GM19099 (cell line): Measurements from ENCODE around the gene FBXL17.

Experiments used
- POLR2A ChIP-seq: IDR thresholded peaks from 3 replicates; pipeline ENCODE4 v1.6.1; 2011; ENCODE audit warnings: low read depth; ENCODE audit not compliant: insufficient read length; ENCODE audit errors: extremely low read depth

Gene FBXL17

DNA sequence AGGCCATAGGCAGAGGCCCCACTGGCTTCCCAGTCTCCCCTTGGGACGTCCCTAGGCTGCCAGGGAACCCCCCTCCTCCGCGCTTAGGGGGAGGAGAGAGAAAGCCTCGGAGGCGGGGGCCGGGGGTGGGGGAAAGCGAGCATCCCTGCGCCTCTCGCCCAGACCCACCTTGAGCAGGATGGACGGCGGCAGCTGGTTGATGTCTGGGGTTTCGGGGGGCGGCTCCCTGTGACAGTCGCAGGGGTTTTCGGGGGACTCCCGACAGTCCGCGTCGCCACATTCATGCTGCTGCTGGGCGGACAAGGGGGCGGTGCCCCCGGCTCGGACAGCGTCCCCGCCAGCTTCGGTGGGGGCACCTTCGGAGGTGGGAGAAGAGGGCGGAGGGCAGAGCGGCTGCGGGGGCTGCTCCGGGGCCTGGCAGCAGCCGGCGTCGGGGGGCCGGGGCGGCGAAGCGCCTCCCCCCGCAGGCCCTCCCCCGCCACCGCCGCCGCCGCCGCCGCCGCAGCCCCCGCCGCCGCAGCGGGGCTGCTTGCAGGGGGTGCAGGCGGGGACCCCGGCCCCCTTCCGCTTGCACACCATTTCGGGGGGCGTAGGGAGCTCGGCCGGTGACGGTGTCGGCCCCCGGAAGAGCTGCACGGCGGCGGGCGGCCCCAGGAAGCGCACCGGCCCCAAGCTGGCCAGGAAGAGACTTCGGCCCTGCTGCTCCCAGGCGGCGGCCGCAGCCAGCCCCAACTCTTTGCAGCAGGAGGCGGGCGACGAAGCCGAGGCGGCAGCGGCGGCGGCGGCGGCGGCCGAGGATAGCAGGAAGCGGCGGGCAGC lies 1.2 kb downstream of the FBXL17 start:
- TF ChIP-seq POLR2A: peak; percentile 56

DNA sequence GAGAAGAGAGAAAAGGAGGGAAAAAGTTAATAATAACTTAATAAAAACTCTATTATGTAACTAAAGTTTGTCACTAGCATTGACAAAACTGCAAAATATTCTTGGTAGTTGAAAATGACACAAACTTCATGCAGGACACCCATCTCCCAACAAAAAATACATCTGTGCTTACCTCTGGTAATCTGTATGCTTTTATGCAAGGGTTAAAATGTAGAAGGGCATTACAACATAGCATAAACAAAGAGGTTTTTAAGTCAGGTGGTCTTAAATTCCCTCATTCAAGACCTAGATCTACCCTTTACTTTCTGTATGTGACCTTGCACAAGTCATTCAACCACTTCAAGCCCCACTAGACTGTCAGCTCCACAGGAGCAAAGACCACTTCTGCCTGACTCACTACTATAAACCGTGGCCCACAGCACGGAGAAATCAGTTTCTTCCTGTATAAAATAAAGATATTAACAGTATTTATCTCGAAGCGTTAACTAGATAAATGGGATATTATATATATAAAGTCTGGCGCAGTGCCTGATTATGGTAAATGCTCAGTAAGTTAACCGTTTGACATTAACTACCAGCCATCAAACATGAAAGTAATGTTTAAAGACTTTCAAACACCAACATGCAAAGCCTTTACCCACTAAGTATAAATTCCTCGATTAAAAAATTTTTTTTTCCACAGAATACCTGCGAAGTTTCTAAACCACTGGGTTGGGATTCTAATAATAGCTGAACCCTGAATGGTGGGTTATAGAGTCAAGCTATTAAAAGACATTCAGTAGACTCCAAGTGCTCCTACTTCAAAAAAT lies 2.0 kb downstream of the FBXL17 start:
- TF ChIP-seq POLR2A: no peak

DNA sequence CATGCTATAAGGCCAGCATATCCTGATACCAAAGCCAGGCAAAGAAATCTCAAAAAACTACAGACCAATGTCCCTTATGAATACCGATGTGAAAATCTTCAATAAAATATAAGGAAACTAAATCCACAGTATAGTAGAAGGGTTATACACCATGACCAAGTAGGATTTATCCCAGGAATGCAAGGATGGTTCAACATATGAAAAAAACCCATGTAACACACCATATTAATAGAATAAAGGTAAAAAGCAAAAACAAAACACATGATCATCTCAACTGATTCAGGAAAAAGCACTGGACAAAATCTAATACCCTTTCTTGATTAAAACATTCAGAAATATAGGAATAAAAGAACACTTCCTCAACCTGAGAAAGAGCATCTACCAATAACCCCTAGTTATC lies 6.1 kb downstream of the FBXL17 start:
- TF ChIP-seq POLR2A: no peak

DNA sequence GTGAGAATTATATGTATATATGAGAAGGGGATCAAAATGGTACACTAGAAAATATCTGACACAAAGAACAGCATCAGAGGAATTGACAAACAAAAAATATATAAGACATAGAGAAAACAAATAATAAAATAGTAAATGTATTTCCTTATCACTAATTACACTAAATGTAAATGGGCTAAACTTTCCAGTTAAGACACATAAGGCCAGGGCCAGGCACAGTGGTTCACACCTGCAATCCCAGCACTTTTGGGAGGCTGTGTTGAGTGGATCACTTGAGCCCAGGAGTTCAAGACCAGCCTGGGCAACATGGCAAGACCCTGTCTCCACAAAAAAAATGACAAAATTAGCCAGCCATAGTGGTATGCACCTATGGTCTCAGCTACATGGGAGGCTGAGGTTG lies 8.5 kb downstream of the FBXL17 start:
- TF ChIP-seq POLR2A: no peak

DNA sequence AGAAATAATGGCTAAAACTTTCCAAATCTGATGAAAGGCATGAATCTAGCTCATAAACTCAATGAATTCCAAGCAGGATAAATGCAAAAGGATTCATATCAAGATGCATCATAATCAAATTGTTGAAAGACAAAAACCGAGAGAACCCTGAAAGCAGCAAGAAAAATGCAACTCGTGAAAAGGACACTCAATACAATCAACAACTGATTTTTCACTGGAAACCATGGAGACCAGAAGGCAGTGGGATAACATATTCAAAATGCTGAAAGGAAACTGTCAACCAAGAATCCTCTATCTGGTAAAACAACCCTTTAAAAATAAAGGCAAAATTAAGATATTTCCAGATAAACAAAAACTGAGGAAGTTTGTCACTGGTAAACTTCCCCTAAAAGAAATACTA lies 9.5 kb downstream of the FBXL17 start:
- no peak for TF ChIP-seq POLR2A

DNA sequence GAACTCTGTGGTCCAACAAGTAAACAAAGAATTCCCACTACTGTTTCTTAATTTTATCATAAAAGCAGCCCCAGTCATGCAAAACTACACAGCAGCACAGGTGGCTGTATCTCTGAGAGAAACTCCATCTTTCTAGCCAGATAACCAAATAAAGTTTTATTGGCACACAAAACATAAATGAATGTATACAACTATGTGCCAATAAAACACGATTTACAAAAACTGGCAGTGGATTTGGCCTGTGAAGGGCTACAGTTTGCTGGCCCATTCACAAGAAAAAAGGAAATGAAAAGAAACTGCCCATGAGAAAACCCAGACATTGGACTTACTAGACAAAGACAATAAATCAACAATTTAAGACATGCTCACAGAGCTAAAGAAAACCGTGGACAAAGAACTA lies 10.6 kb downstream of the FBXL17 start:
- no peak for TF ChIP-seq POLR2A

DNA sequence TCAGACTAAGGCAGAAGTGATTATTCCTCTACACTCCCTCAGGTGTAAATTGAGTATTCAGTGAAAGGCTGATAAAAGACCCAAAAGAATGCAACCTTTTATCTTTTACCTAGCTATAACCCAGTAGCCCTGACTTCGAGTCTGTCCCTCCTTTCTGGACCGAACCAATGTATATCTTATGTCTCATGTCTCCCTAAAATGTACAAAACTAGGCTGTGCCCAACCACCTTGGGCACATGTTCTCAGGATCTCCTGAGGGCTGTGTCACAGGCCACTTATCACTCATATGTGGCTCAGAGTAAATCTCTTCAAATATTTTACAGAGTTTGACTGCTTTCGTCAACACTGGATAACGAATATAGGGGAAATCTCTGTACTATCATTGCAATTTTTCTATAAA lies 12.7 kb downstream of the FBXL17 start:
- TF ChIP-seq POLR2A: no peak

DNA sequence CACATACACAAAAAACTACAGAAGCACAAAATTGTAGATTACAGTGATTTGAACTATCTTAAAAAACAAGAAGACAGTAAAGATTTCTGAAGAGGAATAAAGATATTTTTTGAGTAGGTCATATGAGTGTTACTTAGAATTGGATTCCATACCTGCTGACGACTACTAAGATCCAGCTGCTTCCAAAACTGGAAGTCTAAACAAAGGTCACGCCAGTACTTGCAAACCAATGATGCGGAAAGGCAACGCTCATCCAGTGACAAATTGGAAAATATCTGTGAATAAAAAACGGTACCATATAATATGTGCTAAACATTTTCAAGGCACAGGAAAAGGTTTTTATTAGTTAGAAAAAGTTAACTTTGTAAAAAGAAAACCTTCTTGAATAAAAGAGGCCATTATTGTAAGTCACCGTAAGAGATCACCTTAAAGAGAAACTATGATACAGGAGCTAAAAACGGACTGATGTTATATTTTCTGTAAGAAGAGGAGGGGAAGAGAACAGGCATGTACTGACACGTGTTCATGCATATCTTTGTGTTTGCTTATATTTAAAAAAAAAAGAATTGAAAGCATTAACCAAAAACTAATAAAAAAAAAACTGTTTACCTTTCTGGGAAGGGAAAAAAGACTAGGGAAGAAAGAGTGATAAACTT lies 14.1 kb downstream of the FBXL17 start:
- TF ChIP-seq POLR2A: no peak

DNA sequence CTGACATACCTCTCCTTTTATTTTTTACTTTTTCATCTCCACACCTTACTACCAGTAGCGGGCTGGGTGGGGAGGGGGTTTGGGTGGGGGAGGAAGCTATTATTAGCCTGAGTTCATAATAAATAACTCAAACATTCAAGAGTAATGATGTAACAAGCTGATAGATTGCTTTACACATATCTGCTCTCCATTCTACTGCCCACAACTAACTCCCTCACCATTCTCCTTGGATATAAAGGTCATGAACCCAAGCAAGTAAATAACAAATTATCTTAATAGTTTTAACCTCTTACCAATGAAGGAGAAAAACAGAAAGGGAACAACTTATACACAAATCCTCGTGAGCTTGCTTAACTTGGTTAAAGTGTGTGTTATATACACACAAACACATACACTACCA lies 15.4 kb downstream of the FBXL17 start:
- TF ChIP-seq POLR2A: no peak

DNA sequence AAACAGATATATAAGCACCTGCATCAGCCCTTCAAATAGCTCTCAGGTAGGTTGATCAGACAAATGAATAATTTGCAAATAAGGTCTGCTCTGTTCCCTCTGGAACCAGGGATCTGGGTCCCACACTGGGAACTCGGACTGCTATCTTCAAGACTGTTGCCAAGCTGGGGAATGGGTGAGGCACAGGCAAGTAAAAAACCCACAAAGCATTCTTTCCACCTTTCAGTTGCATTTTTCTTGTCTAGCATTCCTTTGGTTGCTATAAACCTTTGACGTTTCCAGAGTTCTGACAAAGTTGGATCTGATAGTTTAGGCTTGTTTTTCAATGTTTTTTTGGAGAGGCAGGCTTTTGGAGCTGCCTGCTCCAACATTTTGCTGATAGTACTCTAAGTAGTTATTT lies 20.1 kb downstream of the FBXL17 start:
- TF ChIP-seq POLR2A: no peak

DNA sequence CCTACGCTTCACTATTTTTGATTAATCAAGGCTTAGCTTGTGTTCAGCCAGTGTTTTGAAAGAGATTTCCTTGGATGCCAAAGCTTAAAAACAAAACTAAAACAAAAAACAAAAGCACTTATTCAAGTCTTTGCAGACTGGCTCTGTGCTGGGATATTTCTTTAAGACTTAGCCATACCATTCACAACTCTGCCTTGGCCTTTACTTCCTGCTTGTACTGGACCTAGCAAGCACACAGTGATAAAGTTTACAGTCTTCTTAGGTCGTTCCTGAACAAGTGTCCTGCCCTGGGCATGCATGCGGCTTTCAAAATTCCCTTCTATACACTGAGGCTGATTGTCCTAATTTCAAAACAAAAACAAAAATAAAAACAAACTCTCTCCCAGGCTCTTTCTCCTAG lies 20.7 kb downstream of the FBXL17 start:
- TF ChIP-seq POLR2A: no peak

DNA sequence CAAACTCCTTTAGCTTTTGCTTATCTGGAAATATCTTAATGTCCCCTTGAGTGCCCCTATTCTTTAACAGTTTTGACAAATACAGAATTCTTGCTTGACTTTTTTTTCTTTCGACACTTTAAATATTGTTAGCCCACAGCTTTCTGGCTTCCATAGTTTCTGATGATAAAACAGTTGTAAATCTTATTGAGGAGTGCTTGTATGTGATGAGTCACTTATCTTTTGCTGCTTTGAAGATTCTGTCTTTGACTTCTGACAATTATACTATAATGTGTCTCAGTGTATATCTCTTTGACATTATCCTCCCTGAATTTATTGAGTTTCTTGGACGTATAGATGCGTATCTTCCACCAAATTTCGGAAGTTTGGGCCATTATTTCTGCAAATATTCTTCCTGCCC lies 21.6 kb downstream of the FBXL17 start:
- no peak for TF ChIP-seq POLR2A

DNA sequence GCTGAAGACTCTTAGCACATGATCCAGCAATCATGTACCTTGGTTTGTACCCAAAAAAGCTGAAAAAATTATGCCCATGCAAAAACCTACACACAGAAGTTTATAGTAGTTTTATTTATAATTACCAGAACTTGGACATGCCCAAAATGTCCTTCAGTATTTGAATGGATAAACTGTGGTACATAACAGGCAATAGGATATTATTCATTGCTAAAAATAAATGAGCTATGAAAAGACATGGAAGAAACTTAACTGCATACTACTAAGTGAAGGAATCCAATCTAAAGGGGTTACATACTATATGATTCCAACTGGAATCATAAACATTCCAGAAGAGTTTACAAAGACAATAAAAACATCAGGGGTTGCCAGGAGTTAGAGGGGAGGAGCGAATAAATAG lies 25.6 kb downstream of the FBXL17 start:
- TF ChIP-seq POLR2A: no peak

DNA sequence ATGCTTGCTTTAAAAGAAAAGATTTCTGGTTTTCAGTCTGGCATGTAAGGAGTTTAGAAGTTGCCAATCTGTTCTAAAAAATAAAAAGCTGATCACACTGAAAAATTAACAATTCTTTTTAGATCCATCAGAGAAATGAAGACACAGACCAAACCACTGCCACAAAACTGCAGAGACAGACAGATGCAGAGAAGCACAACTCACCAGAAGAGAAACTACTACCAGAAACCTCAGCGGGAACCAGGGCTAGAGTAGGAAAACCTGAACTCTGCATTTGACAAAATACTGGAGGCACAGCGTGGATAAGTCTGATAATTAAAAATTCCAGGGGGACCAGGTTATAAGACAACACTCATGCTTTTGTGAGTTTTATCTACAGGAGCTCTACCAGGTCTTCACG lies 28.8 kb downstream of the FBXL17 start:
- no peak for TF ChIP-seq POLR2A

DNA sequence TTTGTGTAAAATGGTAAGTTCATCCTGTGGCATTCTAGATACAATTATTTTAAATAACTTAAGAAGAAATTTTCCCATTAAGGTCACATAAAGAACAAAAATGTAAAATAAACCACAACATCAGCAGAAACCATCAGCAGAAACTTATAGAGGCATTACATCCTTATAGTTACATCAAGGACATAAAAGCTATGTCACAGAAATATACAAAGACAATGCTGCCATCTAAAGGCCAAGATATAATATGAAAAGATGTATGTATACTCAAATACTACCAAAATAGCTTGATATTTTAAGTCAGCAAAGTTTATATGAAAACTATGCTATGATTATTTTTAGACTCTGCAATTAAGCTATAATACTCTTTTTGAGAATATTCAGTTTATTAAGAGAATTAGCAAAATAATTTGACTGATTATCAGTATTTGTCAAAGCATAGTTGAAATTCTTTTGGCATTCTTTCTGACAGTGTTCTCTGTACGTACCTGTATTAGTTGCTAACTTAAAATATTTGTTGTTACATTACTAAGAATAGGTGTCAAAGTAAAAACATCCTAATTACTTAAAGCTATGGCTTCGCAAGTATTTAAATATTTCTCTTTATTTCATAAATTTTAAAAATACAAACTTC lies 36.2 kb downstream of the FBXL17 start:
- TF ChIP-seq POLR2A: no peak

DNA sequence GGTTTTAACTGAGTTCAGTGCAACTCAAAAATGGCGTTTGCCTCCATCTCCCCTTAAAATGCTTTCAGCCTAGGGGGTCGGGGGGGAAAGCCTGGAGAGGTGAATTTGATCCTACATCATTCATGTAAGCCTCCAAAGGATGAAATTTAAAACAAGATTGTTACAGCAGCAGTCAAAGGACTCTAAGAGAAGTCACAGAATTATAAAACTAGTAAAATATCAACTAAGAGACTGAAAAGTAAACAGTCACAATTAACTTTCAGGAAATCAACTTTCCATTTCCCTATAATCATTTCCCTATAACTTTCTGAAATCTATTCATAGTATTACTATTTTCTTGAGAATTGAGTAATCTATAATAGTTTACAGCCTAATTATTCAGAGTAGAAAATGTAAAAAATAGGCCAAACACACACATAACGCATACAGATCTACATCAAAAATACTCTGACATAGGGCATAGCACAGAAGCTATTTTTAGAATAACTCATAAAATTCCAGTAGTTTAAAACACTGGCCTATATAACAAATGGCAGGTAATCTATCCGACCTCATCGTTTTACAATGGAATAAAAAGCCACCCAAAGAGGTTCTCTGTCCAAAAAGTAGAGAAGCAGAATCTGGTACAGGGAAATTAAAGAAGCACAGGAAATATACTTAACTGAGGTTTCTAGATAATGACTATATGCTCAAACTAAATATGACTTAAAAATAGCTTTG lies 37.6 kb downstream of the FBXL17 start:
- TF ChIP-seq POLR2A: no peak
